ENCODE data around the gene LMAN2.

Gene LMAN2

GRCh38 chr5:177390363-177391300 lies 39.2 kb upstream of the LMAN2 start:
- Histone ChIP-seq H3K36me3 (no peaks in the 10 kb centered on the region), H4K20me1 (no peaks in the 10 kb centered on the region), H3K4me1 (peaks cover 86% of the 10 kb centered on the region), H3K27me3 (no peaks in the 10 kb centered on the region), H3K4me3 (no peak overlapping the region), H3K9me3 (no peaks in the 10 kb centered on the region), H3K4me2 (peak overlapping the region; percentile 76), H3K27ac (peak overlapping the region; percentile 80), H3K9ac (peak overlapping the region; percentile 60)
- no peak for TF ChIP-seq Cebpa-rat (IDR thresholded peaks at IDR 0.05)

- no peaks in the 10 kb centered on the region for H3K36me3 ChIP-seq
- TF ChIP-seq Cebpa-rat (IDR thresholded peaks at IDR 0.05) = no peak
- peak overlapping the region; percentile 67 for H3K27ac ChIP-seq
- H3K4me2 ChIP-seq = peak overlapping the region; percentile 76
- H3K4me1 ChIP-seq = peaks cover 94% of the 10 kb centered on the region
- peak overlapping the region; percentile 52 for H3K9ac ChIP-seq
- no peak overlapping the region for H3K4me3 ChIP-seq
- H4K20me1 ChIP-seq = no peaks in the 10 kb centered on the region
- H3K27me3 ChIP-seq = no peaks in the 10 kb centered on the region
- no peaks in the 10 kb centered on the region for H3K9me3 ChIP-seq
These were observed 38.0 kb upstream of the LMAN2 start for GRCh38 chr5:177389241-177390169.

GRCh38 chr5:177388521-177389052 lies 37.1 kb upstream of the LMAN2 start:
- Histone ChIP-seq H3K9me3 (no peaks in the 10 kb centered on the region), H3K4me3 (no peak overlapping the region), H3K36me3 (no peaks in the 10 kb centered on the region), H3K27me3 (no peaks in the 10 kb centered on the region), H3K4me1 (peaks cover 87% of the 10 kb centered on the region), H3K4me2 (peak overlapping the region; percentile 76), H3K27ac (peak overlapping the region; percentile 67), H3K9ac (no peak overlapping the region), H4K20me1 (no peaks in the 10 kb centered on the region)
- TF ChIP-seq Cebpa-rat (IDR thresholded peaks at IDR 0.05) = no peak

GRCh38 chr5:177387405-177387804 lies 35.9 kb upstream of the LMAN2 start:
- Histone ChIP-seq H3K4me1 (peaks cover 84% of the 10 kb centered on the region), H4K20me1 (no peaks in the 10 kb centered on the region), H3K27ac (no peak overlapping the region), H3K9me3 (no peaks in the 10 kb centered on the region), H3K36me3 (no peaks in the 10 kb centered on the region), H3K27me3 (no peaks in the 10 kb centered on the region), H3K4me3 (no peak overlapping the region), H3K4me2 (peak overlapping the region; percentile 76), H3K9ac (no peak overlapping the region)
- no peak for TF ChIP-seq Cebpa-rat (IDR thresholded peaks at IDR 0.05)

- H3K4me1 ChIP-seq = peaks cover 84% of the 10 kb centered on the region
- H3K27ac ChIP-seq = no peak overlapping the region
- no peaks in the 10 kb centered on the region for H3K27me3 ChIP-seq
- no peaks in the 10 kb centered on the region for H3K36me3 ChIP-seq
- H3K4me3 ChIP-seq = no peak overlapping the region
- no peaks in the 10 kb centered on the region for H3K9me3 ChIP-seq
- peak overlapping the region; percentile 76; the same call in 1 of the 2 replicates for H3K4me2 ChIP-seq
- no peak overlapping the region for H3K9ac ChIP-seq
- no peak for TF ChIP-seq Cebpa-rat (IDR thresholded peaks at IDR 0.05)
- H4K20me1 ChIP-seq = no peaks in the 10 kb centered on the region
These were observed 35.1 kb upstream of the LMAN2 start for GRCh38 chr5:177386542-177386941.

GRCh38 chr5:177385720-177386119 lies 34.3 kb upstream of the LMAN2 start:
- Histone ChIP-seq H3K4me1 (peaks cover 84% of the 10 kb centered on the region), H4K20me1 (no peaks in the 10 kb centered on the region), H3K9me3 (no peaks in the 10 kb centered on the region), H3K4me3 (no peak overlapping the region), H3K4me2 (peak overlapping the region; percentile 76), H3K9ac (no peak overlapping the region), H3K27ac (no peak overlapping the region), H3K36me3 (no peaks in the 10 kb centered on the region), H3K27me3 (no peaks in the 10 kb centered on the region)
- TF ChIP-seq Cebpa-rat (IDR thresholded peaks at IDR 0.05) = no peak

GRCh38 chr5:177384134-177384533 lies 32.7 kb upstream of the LMAN2 start, which contains the start of gene SLC34A1:
TSS of gene SLC34A1 (plus strand) at chr5:177384434. CDS start at chr5:177385742, 1,308 bp downstream.
- no peak within 1 kb of the TSS for H3K4me3 ChIP-seq
- no peaks in the 10 kb centered on the region for H3K9me3 ChIP-seq
- no peaks in the 10 kb centered on the region for H3K36me3 ChIP-seq
- H4K20me1 ChIP-seq = no peaks in the 10 kb centered on the region
- peaks cover 79% of the 10 kb centered on the region for H3K4me1 ChIP-seq
- no peak within 1 kb of the TSS for H3K9ac ChIP-seq
- H3K4me2 ChIP-seq = peak within 1 kb of the TSS; percentile 46; the same call in 1 of the 2 replicates
- H3K27ac ChIP-seq = no peak within 1 kb of the TSS
- TF ChIP-seq Cebpa-rat (IDR thresholded peaks at IDR 0.05) = no peak
- H3K27me3 ChIP-seq = no peaks in the 10 kb centered on the region

- no peak overlapping the region for H3K4me3 ChIP-seq
- no peaks in the 10 kb centered on the region for H3K9me3 ChIP-seq
- no peaks in the 10 kb centered on the region for H3K27me3 ChIP-seq
- TF ChIP-seq Cebpa-rat (IDR thresholded peaks at IDR 0.05) = no peak
- H4K20me1 ChIP-seq = no peaks in the 10 kb centered on the region
- peaks cover 70% of the 10 kb centered on the region for H3K4me1 ChIP-seq
- H3K4me2 ChIP-seq = peak overlapping the region; percentile 46
- no peak overlapping the region for H3K27ac ChIP-seq
- no peak overlapping the region for H3K9ac ChIP-seq
- no peaks in the 10 kb centered on the region for H3K36me3 ChIP-seq
These were observed 31.7 kb upstream of the LMAN2 start for GRCh38 chr5:177383181-177383580.

- Histone ChIP-seq H3K4me2 (peak overlapping the region; percentile 46), H3K9me3 (no peaks in the 10 kb centered on the region), H3K4me1 (peaks cover 63% of the 10 kb centered on the region), H3K4me3 (no peak overlapping the region), H3K9ac (no peak overlapping the region), H3K27me3 (no peaks in the 10 kb centered on the region), H3K36me3 (no peaks in the 10 kb centered on the region), H3K27ac (no peak overlapping the region), H4K20me1 (no peaks in the 10 kb centered on the region)
- TF ChIP-seq Cebpa-rat (IDR thresholded peaks at IDR 0.05) = no peak
These were observed 31.1 kb upstream of the LMAN2 start for GRCh38 chr5:177382423-177383029.
